ENCODE results near the gene STARD9.
A peak's percentile ranks its signal among the peaks of the same experiment; 100 is the strongest.

Gene STARD9

DNA sequence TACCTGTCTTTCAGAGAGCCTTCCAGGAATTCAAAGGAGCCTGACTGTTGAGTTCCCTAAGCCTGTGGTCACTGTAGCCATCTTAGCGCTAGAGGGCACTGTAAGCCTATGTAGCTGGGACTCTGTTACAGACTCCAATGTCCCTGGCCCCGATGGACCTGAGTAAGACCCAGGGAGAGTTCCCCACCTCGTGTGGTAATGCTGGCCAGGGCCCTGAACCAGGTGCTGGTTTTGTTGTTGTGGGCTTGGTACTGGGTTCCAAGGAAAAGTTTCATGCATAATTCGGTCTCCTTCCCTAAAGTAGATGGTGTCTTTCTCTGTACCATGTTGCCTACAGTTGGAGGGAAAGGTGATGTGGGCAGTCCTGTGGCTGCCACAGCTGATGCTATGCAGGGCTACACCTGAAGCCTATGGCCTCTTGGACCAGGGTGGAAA lies 129.1 kb downstream of the STARD9 start:
- peak; percentile 46 for DNase-seq

DNA sequence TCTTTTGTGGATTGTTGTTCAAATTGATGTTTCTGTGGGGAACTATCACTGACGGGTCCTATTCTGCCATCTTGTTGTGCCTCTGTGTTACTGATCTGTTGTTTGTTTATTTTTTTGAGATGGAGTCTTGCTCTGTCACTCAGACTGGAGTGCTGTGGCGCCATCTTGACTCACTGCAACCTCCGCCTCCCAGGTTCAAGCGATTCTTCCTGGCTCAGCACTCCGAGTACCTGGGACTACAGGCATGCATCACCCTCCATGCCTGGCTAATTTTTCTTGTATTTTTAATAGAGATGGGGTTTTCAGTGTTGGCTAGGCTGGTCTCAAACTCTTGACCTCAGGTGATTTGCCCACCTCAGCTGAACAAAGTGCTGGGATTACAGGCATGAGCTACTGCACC lies 129.9 kb downstream of the STARD9 start:
- no peak for DNase-seq

DNA sequence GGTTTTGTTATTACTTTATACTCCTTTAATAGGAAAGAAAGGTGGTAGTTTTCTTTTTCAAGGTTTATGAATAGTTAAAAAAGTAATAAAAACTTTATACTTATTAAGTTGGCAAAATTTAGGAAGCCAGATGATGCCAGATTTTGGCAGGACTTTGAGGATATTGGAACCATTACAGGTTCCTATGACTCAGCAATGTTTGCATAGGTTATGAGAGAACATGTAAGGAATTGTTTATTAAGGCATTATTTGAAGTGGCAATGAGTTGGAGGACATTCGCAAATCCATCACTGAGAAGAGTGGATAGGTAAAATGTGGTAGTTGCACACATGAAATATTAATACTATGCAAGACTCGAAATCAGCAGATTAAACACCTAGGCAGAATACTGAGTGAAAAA lies 131.7 kb downstream of the STARD9 start:
- no peak for DNase-seq

DNA sequence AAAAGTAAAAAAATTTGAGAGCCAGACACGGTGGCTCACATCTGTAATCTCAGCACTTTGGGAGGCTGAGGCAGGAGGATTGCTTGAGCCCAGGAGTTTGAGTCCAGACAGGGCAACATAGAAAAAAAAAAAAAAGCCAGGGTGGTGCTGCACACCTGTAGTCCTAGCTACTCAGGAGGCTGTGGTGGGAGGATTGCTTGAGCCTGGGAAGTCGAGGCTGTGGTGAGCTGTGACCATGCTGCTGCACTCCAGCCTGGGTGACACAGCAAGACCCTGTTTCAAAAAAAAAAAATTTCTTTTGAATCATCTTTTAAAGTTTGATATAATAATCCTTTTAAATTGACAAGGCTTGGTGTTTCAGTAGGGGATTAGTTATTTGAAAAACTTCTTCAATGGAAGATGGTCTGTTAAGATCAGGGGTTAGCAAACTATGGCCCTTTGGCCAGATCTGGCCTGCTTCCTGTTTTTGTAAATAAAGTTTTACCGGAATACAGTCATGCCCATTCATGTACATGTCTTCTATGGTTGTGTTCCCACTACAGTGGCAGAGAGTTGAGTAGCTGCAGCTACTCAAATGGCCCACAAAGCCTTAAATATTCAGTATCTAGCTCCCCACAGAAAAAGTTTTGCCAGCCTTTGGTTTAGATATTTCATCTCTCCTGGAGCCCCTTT lies 132.6 kb downstream of the STARD9 start:
- DNase-seq, result no peak

DNA sequence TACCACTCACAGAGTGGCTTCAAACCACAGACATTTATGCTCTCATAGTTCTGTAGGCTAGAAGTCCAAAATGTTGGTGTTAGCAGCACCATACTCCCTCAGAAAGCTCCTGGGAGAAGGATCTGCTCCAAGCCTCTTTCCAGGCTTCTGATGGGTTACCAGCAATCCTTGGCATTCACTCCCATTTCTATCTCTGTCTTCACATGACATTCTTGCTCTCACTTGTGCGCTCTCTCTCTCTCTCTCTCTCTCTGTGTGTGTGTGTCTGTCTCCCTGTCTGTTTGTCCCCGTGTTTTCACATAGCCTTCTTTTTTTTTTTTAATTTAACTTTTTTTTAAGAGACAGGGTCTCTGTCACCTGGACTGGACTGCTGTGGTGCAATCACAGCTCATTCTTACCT lies 135.3 kb downstream of the STARD9 start:
- no peak for DNase-seq

GRCh38 chr15:42711746-42712145 lies 136.3 kb downstream of the STARD9 start:
- DNase-seq, result no peak

DNA sequence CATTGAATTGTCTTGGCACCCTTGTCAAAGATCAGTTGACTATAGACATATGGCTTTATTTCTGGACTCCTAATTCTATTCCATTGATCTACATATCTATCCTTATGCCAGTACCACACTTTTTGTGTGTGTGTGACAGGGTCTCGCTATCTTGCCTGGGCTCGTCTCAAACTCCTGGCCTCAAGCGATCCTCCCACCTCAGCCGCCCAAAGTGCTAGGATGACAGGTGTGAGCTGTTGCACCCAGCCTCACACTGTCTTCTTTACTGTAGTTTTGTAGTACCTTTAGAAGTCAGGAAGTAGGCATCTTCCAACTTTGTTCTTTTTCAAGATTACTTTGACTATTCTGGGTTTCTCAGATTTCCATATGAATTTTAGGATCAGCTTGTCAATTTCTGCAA lies 137.2 kb downstream of the STARD9 start:
- DNase-seq, result no peak

GRCh38 chr15:42716125-42716524 lies 140.7 kb downstream of the STARD9 start:
- no peak for DNase-seq

- no peak for DNase-seq
Measured at GRCh38 chr15:42716626-42717025, 141.2 kb downstream of the STARD9 start.

- no peak for DNase-seq
Measured at GRCh38 chr15:42719043-42719442, 143.6 kb downstream of the STARD9 start.

DNA sequence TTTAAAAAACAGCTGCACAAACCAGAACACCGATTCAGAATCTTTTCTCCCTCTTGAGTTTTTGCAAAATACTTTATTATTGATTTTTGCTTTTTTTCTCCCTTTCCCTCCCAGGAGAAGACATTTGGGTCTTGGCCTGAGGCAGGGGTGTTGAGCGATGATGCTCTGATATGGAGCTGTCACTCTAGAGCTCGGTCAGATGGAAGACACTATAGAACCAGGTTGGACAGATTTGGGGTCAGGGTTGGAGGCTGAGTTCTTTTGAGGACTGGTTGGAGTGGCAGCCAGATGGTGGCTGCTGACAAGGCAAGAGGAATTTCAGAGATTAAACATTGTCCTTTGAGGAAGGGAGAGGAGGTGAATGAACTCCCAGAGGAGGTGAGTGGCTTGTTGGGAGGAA lies 144.7 kb downstream of the STARD9 start:
- DNase-seq, result no peak

DNA sequence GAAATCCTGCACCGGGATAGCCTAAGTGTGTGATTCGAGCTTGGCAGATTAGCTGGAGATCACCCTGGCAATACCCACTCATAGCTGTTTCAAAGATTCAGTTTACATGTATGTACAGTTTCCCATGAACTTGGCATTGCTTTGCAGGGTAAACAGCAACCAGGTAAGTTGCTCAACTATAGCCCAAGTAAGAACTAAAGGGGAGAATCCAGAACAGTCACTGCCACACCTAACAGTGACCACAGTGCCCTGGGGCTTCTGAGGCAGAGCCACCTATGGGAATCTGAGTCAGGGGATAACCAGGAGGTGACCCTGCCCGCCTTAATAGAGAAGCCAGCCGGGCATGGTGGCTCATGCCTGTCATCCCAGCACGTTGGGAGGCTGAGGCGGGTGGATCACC lies 145.6 kb downstream of the STARD9 start:
- no peak for DNase-seq

DNA sequence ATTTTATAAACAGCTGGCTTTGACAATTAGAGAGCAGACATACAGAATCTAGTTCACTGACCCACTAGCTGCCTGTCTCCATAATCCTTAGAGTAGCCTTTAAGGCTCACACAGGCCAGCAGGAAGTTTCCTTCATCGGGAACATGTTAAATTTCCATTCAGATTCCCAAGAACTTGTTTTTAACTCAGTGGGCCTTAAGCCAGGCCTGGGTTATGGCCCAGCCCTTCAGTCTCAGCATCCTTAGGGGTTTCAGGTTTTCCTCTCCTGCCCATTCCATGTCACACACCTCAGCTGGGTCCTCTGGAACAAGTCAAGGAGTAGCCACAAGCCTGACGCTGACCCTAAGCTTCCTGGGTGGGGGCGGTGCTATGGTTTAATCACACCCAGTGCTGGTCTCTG lies 146.5 kb downstream of the STARD9 start:
- no peak for DNase-seq

DNA sequence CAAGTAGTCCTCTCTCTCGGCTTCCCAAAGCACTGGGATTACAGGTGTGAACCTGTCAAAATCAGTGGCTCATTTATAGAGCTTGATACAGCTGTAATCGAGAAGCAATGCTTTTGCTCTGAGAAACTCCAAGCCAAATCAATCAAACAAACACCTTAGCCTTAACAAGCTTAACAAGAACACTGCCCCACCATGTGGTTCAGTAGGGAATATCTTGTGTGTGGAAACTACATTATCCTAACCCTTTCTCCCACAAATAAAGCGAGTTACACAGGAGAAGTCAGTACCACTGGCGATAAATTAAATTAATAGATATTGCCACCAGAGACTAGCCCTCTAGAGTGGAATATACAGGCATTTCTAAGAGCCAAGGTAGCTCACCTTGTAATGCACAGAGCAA lies 147.7 kb downstream of the STARD9 start:
- DNase-seq, result no peak

DNA sequence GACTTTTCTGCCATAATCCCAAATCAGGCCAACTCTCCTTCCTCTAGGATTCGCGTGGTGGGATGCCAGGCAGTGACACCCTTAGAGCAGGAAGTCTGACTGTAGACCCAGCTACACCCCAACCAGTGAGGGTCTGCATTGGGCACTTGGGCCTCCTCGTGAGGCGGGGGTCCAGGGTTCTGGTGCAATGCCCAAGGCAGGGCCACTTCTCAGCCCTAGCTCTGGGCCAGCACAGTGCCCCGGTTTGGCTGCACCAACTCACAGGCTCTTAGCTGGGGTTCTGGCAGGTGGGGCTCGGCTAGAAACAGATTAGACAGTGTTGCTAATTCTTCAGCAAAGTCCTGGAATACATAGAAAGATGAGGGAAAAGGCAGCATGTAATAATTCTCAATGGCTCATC lies 148.9 kb downstream of the STARD9 start:
- DNase-seq, result no peak

DNA sequence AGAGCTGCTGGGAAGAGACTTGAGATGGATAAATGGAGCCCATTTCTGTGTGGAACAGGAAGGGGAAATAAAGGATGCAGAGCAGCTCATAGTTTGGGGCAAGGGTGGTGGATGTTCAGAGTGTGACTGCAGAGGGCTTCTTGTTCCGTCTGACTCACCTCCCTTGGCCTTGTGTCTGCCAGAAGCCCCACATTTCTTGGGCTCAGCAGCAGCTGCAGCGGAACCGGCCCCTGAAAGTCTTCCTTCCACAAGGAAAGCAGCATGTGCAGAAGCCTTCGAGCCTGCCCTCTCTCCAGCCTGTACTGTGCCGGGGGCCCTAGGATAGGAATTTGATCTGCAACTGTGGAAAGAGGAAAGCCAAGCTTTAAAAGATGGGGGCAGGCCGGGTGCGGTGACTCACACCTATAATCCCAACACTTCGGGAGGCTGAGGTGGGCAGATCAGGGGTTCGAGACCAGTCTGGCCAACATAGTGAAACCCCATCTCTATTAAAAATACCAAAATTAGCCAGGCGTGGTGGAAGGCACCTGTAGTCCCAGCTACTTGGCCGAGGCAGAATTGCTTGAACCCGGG lies 150.0 kb downstream of the STARD9 start:
- DNase-seq, result no peak

DNA sequence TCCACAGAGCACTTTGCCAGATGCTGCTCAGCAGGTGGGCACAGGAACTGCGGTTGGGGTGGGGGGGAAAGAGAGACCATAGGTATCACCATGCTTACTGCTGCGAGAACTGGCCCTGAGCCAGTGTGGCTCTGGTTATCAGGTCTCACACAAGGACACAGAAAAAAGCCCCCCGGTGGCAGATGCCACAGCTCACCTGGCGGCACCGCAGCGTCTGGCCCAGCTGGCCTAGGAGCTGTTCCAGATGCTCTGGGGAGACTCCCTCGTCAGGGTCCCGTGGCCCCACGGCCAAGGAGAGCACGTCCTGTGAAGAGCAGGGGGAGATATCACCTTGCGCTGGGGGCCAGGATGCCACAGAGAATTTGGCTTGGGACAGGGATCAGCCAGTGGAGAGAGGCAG lies 150.7 kb downstream of the STARD9 start:
- DNase-seq, result no peak

- DNase-seq, result peak; percentile 73
Measured at GRCh38 chr15:42727750-42728381, 152.5 kb downstream of the STARD9 start.

GRCh38 chr15:42728560-42728959 lies 153.2 kb downstream of the STARD9 start:
- DNase-seq, result peak; percentile 14

GRCh38 chr15:42728972-42729371 lies 153.6 kb downstream of the STARD9 start:
- peak; percentile 18 for DNase-seq

DNA sequence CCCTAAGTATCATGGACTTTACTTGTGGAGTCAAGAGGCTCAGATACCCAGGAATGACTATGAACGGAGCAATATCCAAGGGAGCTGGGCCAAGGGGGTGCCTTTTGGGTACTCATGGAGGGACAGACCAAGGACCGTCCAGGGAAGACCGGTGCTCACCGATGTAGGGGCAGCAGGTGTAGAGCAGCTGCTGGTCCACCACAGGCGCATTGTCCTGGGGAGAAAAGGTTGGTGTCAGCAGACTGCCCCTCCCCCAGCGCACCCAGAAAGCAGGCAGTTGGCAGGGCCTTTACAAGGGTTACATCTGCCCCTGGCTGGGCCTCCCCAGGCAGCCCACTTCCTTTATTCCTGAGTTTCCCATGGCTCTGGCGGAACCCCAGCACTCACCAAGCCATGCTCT lies 154.0 kb downstream of the STARD9 start:
- DNase-seq, result no peak

- DNase-seq, result no peak
Measured at GRCh38 chr15:42730135-42730534, 154.7 kb downstream of the STARD9 start.

- no peak for DNase-seq
Measured at GRCh38 chr15:42730536-42730935, 155.1 kb downstream of the STARD9 start.

DNA sequence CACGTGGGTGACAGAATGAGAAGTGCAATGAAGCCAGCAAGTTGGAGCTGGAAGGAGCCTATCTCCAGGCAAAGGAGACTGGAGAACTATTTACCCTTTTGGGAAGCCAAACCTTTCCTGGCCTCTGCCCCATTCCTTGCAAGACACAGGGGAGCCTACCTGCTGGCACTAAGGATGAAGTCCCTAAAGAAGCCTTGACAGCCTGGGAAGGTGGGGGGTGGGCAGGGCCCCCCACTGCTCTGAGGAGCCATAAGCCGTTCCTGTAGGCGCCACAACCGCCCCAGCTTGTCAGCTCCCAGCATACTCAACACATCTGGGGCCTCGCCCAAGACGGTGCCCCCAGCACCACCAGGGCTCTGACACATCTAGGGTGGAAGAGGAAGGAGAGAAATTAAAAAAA lies 156.1 kb downstream of the STARD9 start:
- DNase-seq, result no peak
